Gastrocnemius medialis (tissue), 4 donors: ENCODE results near the gene RYR3. TPM values are rescaled to one million over a fixed set of nuclear protein-coding genes. Genes with fewer than 3 reads are reported as not detected.

ENCODE experiments used
- ATAC-seq, 2 donors: fragments of 150-250 bp; one replicate each; pipeline ENCODE4 v1.9.1; 2016
- DNase-seq, 2 donors: peaks; one replicate each; pipeline ENCODE4 v3.0.0-alpha.2; 2019
- H3K27ac ChIP-seq, 4 donors: fragments of 200-600 bp; sonication (generic); 1 replicate in 1 of 4; 2 replicates in 3 of 4; pipeline ENCODE4 v1.5.1; 2016 to 2018; ENCODE audit warnings: mild to moderate bottlenecking in 2 of 4, moderate library complexity in 1 of 4
- H3K27me3 ChIP-seq, 3 donors: fragments of 200-600 bp; sonication (generic) in 2 of 3; 1 replicate in 1 of 3; 2 replicates in 2 of 3; pipeline versions ENCODE4 v1.5.1 to v1.6.0; 2016 to 2019; ENCODE audit warnings: mild to moderate bottlenecking in 1 of 3, moderate library complexity in 1 of 3
- H3K36me3 ChIP-seq, 2 donors: fragments of 200-600 bp; sonication (generic) in 1 of 2; one replicate each; pipeline ENCODE4 v1.5.1; 2017 to 2018
- H3K4me1 ChIP-seq, 2 donors: fragments of 200-600 bp; sonication (generic) in 1 of 2; one replicate each; pipeline ENCODE4 v1.5.1; 2016 to 2017; ENCODE audit warnings: mild to moderate bottlenecking in 2 of 2
- H3K4me3 ChIP-seq, 4 donors: fragments of 200-600 bp; sonication (generic) in 3 of 4; 1 replicate in 1 of 4; 2 replicates in 3 of 4; pipeline ENCODE4 v1.5.1; 2016 to 2019; ENCODE audit warnings: mild to moderate bottlenecking in 2 of 4
- H3K9me3 ChIP-seq, 3 donors: fragments of 200-600 bp; sonication (generic) in 2 of 3; 1 replicate in 1 of 3; 2 replicates in 2 of 3; pipeline ENCODE4 v1.5.1; 2016 to 2019
- CTCF ChIP-seq, 5 experiments: fragments of 450-650 bp in 3 of 5; fragments of 200-600 bp in 2 of 5; sonication (generic) in 2 of 5; IDR thresholded peaks in 4 of 5; conservative IDR thresholded peaks in 1 of 5; 1 replicate in 4 of 5; 2 replicates in 1 of 5; pipeline ENCODE4 v1.5.1; 2016 to 2019; ENCODE audit warnings: antibody characterized with exemption in 5 of 5, mild to moderate bottlenecking in 3 of 5, moderate library complexity in 3 of 5
- POLR2A ChIP-seq, 2 donors: fragments of 450-650 bp; IDR thresholded peaks; one replicate each; pipeline ENCODE4 v1.6.1; 2017; ENCODE audit warnings: antibody characterized with exemption in 2 of 2, mild to moderate bottlenecking in 2 of 2, moderate library complexity in 2 of 2
- in situ Hi-C, 4 donors: fragments of 200-750 bp; cut with MboI; loops; one replicate each; pipeline versions ENCODE4 v1.15.0 to v1.8.0; 2017; ENCODE audit warnings: low sequenced_read_pairs in 4 of 4
- intact Hi-C: fragments of 100-400 bp; cut with DNase I; formaldehyde crosslinking; loops from one replicate; pipeline ENCODE4 v1.15.1; 2023; ENCODE audit warnings: low total_unique reads
- total RNA-seq, 4 donors: library from RNA; depleted of rRNA; stranded (reverse); fragments of >200 nt; gene quantifications; one replicate each; pipeline versions ENCODE4 v1.1.0 to v1.2.3, GENCODE V29; 2016

Gene RYR3
- total RNA-seq, 4 donors from 2014 or later, result 7.6 to 30.9 (median 20.6) TPM

GRCh38 chr15:33430577-33430976 is 119.8 kb downstream of the RYR3 start:
- intact Hi-C loops (no loop called here), in situ Hi-C loops (no loop called here)
- Histone ChIP-seq H3K4me3 (no peak overlapping the region), H3K4me1 (no peaks in the 10 kb centered on the region), H3K27ac (no peak overlapping the region), H3K27me3 (no peaks in the 10 kb centered on the region), H3K9me3 (no peaks in the 10 kb centered on the region), H3K36me3 (no peaks in the 10 kb centered on the region)
- TF ChIP-seq POLR2A (IDR thresholded peaks at IDR 0.05) (no peak), CTCF (IDR thresholded peaks at IDR 0.05 in 4 of 5, conservative IDR thresholded peaks at IDR 0.05 in 1 of 5) (no peak)
- DNase-seq (no peak), ATAC-seq (no peak)

DNA sequence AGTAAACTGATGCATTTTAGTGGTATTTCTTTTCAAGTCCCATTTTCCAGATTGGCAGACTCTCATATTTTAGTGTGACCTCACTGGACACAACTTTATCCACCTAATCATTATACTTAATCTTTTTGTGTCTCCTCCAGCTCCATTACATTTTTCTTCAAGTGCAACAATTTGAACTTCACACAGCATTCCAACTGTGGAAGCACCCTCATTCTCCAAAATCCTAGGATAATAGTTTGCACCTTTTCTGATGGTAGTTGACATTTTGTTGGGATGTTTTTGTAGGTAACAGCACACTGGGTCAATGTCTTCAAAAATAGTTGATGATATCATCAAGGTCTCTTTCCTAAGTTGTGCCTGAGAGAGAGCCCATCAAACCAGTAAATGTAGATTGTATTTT is 123.1 kb downstream of the RYR3 start:
- TF ChIP-seq POLR2A (IDR thresholded peaks at IDR 0.05) (no peak), CTCF (IDR thresholded peaks at IDR 0.05 in 4 of 5, conservative IDR thresholded peaks at IDR 0.05 in 1 of 5) (no peak)
- Histone ChIP-seq H3K36me3 (no peaks in the 10 kb centered on the region), H3K9me3 (no peaks in the 10 kb centered on the region), H3K27me3 (no peaks in the 10 kb centered on the region), H3K27ac (no peak overlapping the region), H3K4me3 (no peak overlapping the region), H3K4me1 (no peaks in the 10 kb centered on the region)
- in situ Hi-C loops, result no loop called here
- DNase-seq (no peak), ATAC-seq (no peak)
- intact Hi-C loops, result no loop called here

DNA sequence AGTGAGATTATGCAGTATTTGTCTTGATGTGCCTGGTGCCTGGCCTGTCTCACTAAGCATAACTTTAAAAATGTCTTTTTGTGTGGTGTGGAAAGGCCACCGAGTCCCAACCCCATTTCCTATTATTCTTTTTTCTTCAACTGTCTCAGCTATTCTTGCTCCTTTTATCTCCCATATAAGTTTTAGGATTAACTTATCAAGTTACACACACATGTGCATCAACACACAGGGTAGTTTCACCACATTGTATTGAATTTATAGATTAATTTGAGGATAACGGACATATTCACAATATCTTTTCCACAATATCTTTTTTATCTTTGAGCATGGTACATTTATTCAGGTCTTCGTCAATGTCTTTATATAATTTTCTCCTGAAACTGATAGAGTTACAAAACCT is 127.6 kb downstream of the RYR3 start:
- no peak for ATAC-seq
- in situ Hi-C loops, result no loop called here
- H3K9me3 ChIP-seq, result no peaks in the 10 kb centered on the region
- intact Hi-C loops, result no loop called here
- TF ChIP-seq CTCF (IDR thresholded peaks at IDR 0.05 in 4 of 5, conservative IDR thresholded peaks at IDR 0.05 in 1 of 5), result no peak
- TF ChIP-seq POLR2A (IDR thresholded peaks at IDR 0.05), result no peak
- H3K27ac ChIP-seq, result no peak overlapping the region
- no peak for DNase-seq
- no peaks in the 10 kb centered on the region for H3K36me3 ChIP-seq
- H3K27me3 ChIP-seq, result no peaks in the 10 kb centered on the region
- H3K4me1 ChIP-seq, result no peaks in the 10 kb centered on the region
- no peak overlapping the region for H3K4me3 ChIP-seq

GRCh38 chr15:33440900-33441299 is 130.1 kb downstream of the RYR3 start:
- intact Hi-C loops (no loop called here), in situ Hi-C loops (no loop called here)
- no peak for TF ChIP-seq POLR2A (IDR thresholded peaks at IDR 0.05)
- ATAC-seq (no peak), DNase-seq (no peak)
- H3K27me3 ChIP-seq, result no peaks in the 10 kb centered on the region
- no peaks in the 10 kb centered on the region for H3K9me3 ChIP-seq
- no peaks in the 10 kb centered on the region for H3K36me3 ChIP-seq
- no peak overlapping the region for H3K4me3 ChIP-seq
- H3K27ac ChIP-seq, result no peak overlapping the region
- H3K4me1 ChIP-seq, result no peaks in the 10 kb centered on the region

- Histone ChIP-seq H3K4me3 (no peak overlapping the region), H3K27me3 (no peaks in the 10 kb centered on the region), H3K4me1 (no peaks in the 10 kb centered on the region), H3K27ac (no peak overlapping the region), H3K36me3 (no peaks in the 10 kb centered on the region), H3K9me3 (no peaks in the 10 kb centered on the region)
- no peak for ATAC-seq
- DNase-seq, result no peak
- TF ChIP-seq POLR2A (IDR thresholded peaks at IDR 0.05) (no peak), CTCF (IDR thresholded peaks at IDR 0.05 in 4 of 5, conservative IDR thresholded peaks at IDR 0.05 in 1 of 5) (no peak)
- intact Hi-C loops (no loop called here), in situ Hi-C loops (no loop called here)
Measured at GRCh38 chr15:33442449-33442848, 131.7 kb downstream of the RYR3 start.
